ENCODE measurements around the gene CAMTA2. TPM values are rescaled to one million over a fixed set of nuclear protein-coding genes. Genes with fewer than 3 reads are reported as not detected.

CAMTA2 gene
- polyA plus RNA-seq, 1 donor from 2014 or later: 7.3 TPM

DNA sequence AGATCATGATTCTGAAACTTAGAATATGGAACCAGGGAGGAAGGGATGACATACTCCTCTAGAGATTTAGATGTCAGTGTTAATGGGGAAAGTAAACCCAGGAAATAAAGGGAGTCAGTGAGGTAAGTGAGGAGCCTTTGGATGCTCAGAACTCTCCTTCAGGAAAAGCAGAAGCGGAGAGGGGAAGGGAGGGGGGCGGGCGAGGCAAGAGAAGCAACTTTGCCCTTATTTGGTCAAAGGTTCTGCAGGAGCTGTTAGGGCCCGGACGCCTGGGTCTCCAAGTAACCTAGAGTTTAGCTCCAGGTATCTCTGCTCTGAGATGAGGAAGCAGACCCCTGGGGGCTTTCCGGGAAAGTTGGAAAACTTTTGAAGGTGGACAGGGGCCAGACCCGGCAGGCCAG is 40.5 kb downstream of the CAMTA2 start:
- Histone ChIP-seq H3K9me2 (ENCODE audit: insufficient read depth, low read length) (no peaks in the 10 kb centered on the region), H3K27me3 (ENCODE audit: insufficient read depth, low read depth, low read length) (peaks cover 3% of the 10 kb centered on the region), H3K9me3 (ENCODE audit: low read length) (no peaks in the 10 kb centered on the region), H3K4me2 (ENCODE audit: low read length) (no peak overlapping the region), H3K9ac (ENCODE audit: low read length) (no peak overlapping the region), H3F3A (ENCODE audit: insufficient read depth, low read length, poor library complexity, severe bottlenecking) (no peaks in the 10 kb centered on the region), H3K36me3 (ENCODE audit: insufficient read depth, low read length) (no peaks in the 10 kb centered on the region), H2AFZ (ENCODE audit: low read depth, low read length) (no peak overlapping the region), H3K4me3 (ENCODE audit: low read length) (peak overlapping the region; percentile 99), H3K79me2 (replicated peaks; ENCODE audit: insufficient read depth, low read length) (peaks cover 5% of the 10 kb centered on the region), H3K27ac (ENCODE audit: low read length) (no peak overlapping the region), H4K20me1 (ENCODE audit: insufficient read depth) (no peaks in the 10 kb centered on the region)
- TF ChIP-seq POLR2AphosphoS5 (IDR thresholded peaks at IDR 0.05) (no peak), MXI1 (conservative IDR thresholded peaks at IDR 0.05; ENCODE audit: poor library complexity, severe bottlenecking) (no peak), CTCF (IDR thresholded peaks at IDR 0.05; ENCODE audit: poor library complexity, severe bottlenecking) (no peak), SMC3 (conservative IDR thresholded peaks at IDR 0.05; ENCODE audit: poor library complexity) (no peak), TAF1 (IDR thresholded peaks at IDR 0.05; ENCODE audit: low read depth) (no peak)

DNA sequence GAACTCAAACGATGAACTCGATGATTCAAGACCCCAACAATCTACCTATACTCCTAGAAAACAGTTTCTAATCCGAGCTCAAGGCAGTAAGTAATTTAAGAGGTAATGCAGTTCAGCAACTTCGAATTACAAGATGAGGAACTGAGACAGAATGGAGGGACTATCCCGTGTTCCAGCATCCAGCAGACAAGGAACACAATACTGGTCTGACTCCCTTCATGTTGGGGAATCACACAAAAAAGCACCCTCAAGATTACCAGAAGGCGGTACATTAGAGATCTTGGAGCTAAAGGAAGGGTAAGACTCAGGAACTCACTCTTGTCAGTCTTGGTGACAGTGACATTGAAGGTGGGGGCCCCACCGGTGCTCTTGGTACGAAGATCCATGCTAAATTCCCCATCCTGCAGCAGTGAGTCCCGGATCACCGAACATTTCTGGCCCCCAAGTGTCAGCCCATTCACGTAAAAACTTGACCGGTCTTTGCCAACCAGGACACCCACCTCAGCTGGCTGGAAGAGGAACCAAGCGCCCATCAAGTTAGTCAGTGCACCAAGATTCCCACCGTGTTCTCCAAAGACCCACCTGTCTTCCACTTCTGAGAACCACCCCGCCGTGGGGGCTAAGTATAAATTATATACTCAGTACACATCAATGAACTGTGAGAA is 41.0 kb downstream of the CAMTA2 start:
- peaks cover 3% of the 10 kb centered on the region for H3K27me3 ChIP-seq (ENCODE audit: insufficient read depth, low read depth, low read length)
- no peak overlapping the region for H3K4me2 ChIP-seq (ENCODE audit: low read length)
- H3K9ac ChIP-seq (ENCODE audit: low read length): no peak overlapping the region
- H3K9me2 ChIP-seq (ENCODE audit: insufficient read depth, low read length): no peaks in the 10 kb centered on the region
- peaks cover 7% of the 10 kb centered on the region for H3K79me2 ChIP-seq (replicated peaks; ENCODE audit: insufficient read depth, low read length)
- H3K9me3 ChIP-seq (ENCODE audit: low read length): no peaks in the 10 kb centered on the region
- peak overlapping the region; percentile 99 for H3K4me3 ChIP-seq (ENCODE audit: low read length)
- H3K36me3 ChIP-seq (ENCODE audit: insufficient read depth, low read length): no peaks in the 10 kb centered on the region
- no peak overlapping the region for H3K27ac ChIP-seq (ENCODE audit: low read length)
- no peaks in the 10 kb centered on the region for H4K20me1 ChIP-seq (ENCODE audit: insufficient read depth)
- H3F3A ChIP-seq (ENCODE audit: insufficient read depth, low read length, poor library complexity, severe bottlenecking): no peaks in the 10 kb centered on the region
- H2AFZ ChIP-seq (ENCODE audit: low read depth, low read length): no peak overlapping the region
- no peak for TF ChIP-seq RAD21 (conservative IDR thresholded peaks at IDR 0.05)
- TF ChIP-seq EP300 (conservative IDR thresholded peaks at IDR 0.05; ENCODE audit: poor library complexity, severe bottlenecking): no peak
- TF ChIP-seq MXI1 (conservative IDR thresholded peaks at IDR 0.05; ENCODE audit: poor library complexity, severe bottlenecking): no peak
- TF ChIP-seq TAF1 (IDR thresholded peaks at IDR 0.05; ENCODE audit: low read depth): no peak
- TF ChIP-seq SMC3 (conservative IDR thresholded peaks at IDR 0.05; ENCODE audit: poor library complexity): no peak
- TF ChIP-seq CTCF (IDR thresholded peaks at IDR 0.05; ENCODE audit: poor library complexity, severe bottlenecking): no peak
- no peak for TF ChIP-seq EZH2 (IDR thresholded peaks at IDR 0.05; ENCODE audit: borderline replicate concordance, insufficient read depth, low read length, poor library complexity, severe bottlenecking)
- TF ChIP-seq, protein P1, sequence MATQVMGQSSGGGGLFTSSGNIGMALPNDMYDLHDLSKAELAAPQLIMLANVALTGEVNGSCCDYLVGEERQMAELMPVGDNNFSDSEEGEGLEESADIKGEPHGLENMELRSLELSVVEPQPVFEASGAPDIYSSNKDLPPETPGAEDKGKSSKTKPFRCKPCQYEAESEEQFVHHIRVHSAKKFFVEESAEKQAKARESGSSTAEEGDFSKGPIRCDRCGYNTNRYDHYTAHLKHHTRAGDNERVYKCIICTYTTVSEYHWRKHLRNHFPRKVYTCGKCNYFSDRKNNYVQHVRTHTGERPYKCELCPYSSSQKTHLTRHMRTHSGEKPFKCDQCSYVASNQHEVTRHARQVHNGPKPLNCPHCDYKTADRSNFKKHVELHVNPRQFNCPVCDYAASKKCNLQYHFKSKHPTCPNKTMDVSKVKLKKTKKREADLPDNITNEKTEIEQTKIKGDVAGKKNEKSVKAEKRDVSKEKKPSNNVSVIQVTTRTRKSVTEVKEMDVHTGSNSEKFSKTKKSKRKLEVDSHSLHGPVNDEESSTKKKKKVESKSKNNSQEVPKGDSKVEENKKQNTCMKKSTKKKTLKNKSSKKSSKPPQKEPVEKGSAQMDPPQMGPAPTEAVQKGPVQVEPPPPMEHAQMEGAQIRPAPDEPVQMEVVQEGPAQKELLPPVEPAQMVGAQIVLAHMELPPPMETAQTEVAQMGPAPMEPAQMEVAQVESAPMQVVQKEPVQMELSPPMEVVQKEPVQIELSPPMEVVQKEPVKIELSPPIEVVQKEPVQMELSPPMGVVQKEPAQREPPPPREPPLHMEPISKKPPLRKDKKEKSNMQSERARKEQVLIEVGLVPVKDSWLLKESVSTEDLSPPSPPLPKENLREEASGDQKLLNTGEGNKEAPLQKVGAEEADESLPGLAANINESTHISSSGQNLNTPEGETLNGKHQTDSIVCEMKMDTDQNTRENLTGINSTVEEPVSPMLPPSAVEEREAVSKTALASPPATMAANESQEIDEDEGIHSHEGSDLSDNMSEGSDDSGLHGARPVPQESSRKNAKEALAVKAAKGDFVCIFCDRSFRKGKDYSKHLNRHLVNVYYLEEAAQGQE (IDR thresholded peaks at IDR 0.05; ENCODE audit: borderline replicate concordance): no peak
- no peak for TF ChIP-seq POLR2AphosphoS5 (IDR thresholded peaks at IDR 0.05)
